ENCODE results near the gene DCLK1. TPM values are rescaled to one million over a fixed set of nuclear protein-coding genes. Genes with fewer than 3 reads are reported as not detected.
A peak's percentile ranks its signal among the peaks of the same experiment; 100 is the strongest.

Gene DCLK1
- total RNA-seq, 4 donors from 2014 or later = 3.8 to 10.0 (median 8.2) TPM

- no peak for TF ChIP-seq POLR2A (IDR thresholded peaks at IDR 0.05)
- TF ChIP-seq, protein P1, sequence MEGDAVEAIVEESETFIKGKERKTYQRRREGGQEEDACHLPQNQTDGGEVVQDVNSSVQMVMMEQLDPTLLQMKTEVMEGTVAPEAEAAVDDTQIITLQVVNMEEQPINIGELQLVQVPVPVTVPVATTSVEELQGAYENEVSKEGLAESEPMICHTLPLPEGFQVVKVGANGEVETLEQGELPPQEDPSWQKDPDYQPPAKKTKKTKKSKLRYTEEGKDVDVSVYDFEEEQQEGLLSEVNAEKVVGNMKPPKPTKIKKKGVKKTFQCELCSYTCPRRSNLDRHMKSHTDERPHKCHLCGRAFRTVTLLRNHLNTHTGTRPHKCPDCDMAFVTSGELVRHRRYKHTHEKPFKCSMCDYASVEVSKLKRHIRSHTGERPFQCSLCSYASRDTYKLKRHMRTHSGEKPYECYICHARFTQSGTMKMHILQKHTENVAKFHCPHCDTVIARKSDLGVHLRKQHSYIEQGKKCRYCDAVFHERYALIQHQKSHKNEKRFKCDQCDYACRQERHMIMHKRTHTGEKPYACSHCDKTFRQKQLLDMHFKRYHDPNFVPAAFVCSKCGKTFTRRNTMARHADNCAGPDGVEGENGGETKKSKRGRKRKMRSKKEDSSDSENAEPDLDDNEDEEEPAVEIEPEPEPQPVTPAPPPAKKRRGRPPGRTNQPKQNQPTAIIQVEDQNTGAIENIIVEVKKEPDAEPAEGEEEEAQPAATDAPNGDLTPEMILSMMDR (IDR thresholded peaks at IDR 0.05 in 4 of 5, conservative IDR thresholded peaks at IDR 0.05 in 1 of 5) = no peak
- ATAC-seq (peak; percentile 72 to 75), DNase-seq (peak; percentile 23 to 63)
- no peaks in the 10 kb centered on the region for H3K27me3 ChIP-seq
- peaks cover 8 to 9% of the 10 kb centered on the region in 2 donors for H3K4me1 ChIP-seq
- H3K27ac ChIP-seq = peak overlapping the region in 2 of 4 donors; percentile 41 to 48
- intact Hi-C loops (cut with DNase I; ENCODE audit: low total_unique reads) (loop anchor here (10.0 kb wide), 1 partner anchor 55 kb away; no protein-coding TSS in a partner anchor), in situ Hi-C loops (cut with MboI; ENCODE audit: low sequenced_read_pairs in 4 of 4) (loop anchor here in 1 of 4 donors (10.0 kb wide), 1 partner anchor 225 kb away; no protein-coding TSS in a partner anchor)
- H3K9me3 ChIP-seq = no peaks in the 10 kb centered on the region
- no peak overlapping the region for H3K4me3 ChIP-seq
- H3K36me3 ChIP-seq = no peaks in the 10 kb centered on the region
Measured at GRCh38 chr13:35729926-35730627, 401.1 kb downstream of the DCLK1 start.

GRCh38 chr13:35727881-35728280, 403.3 kb downstream of the DCLK1 start:
- Histone ChIP-seq H3K4me3 (no peak overlapping the region), H3K36me3 (no peaks in the 10 kb centered on the region), H3K27me3 (no peaks in the 10 kb centered on the region), H3K9me3 (no peaks in the 10 kb centered on the region), H3K27ac (no peak overlapping the region), H3K4me1 (peaks cover 13 to 15% of the 10 kb centered on the region in 2 donors)
- in situ Hi-C loops (cut with MboI; ENCODE audit: low sequenced_read_pairs in 4 of 4) (loop anchor here in 1 of 4 donors (10.0 kb wide), 1 partner anchor 227 kb away; no protein-coding TSS in a partner anchor), intact Hi-C loops (cut with DNase I; ENCODE audit: low total_unique reads) (loop anchor here (10.0 kb wide), 1 partner anchor 57 kb away; no protein-coding TSS in a partner anchor)
- TF ChIP-seq POLR2A (IDR thresholded peaks at IDR 0.05) = no peak
- TF ChIP-seq, protein P1 (IDR thresholded peaks at IDR 0.05 in 4 of 5, conservative IDR thresholded peaks at IDR 0.05 in 1 of 5) = no peak
- no peak for ATAC-seq
- no peak for DNase-seq

GRCh38 chr13:35724446-35724845, 406.7 kb downstream of the DCLK1 start:
- no peaks in the 10 kb centered on the region for H3K27me3 ChIP-seq
- in situ Hi-C loops (cut with MboI; ENCODE audit: low sequenced_read_pairs in 4 of 4) (loop anchor here in 2 of 4 donors (10.0 to 25.0 kb wide), 2 partner anchors 230 to 512 kb away; no protein-coding TSS in a partner anchor), intact Hi-C loops (cut with DNase I; ENCODE audit: low total_unique reads) (loop anchor here (5.0 to 10.0 kb wide), 2 partner anchors 60 to 228 kb away; no protein-coding TSS in a partner anchor)
- H3K27ac ChIP-seq = peak overlapping the region; percentile 48 to 72 (median 58)
- no peaks in the 10 kb centered on the region for H3K36me3 ChIP-seq
- H3K4me3 ChIP-seq = no peak overlapping the region
- no peak for TF ChIP-seq POLR2A (IDR thresholded peaks at IDR 0.05)
- TF ChIP-seq, protein P1 (IDR thresholded peaks at IDR 0.05 in 4 of 5, conservative IDR thresholded peaks at IDR 0.05 in 1 of 5) = no peak
- peaks cover 19 to 20% of the 10 kb centered on the region in 2 donors for H3K4me1 ChIP-seq
- DNase-seq (no peak), ATAC-seq (no peak)
- no peaks in the 10 kb centered on the region for H3K9me3 ChIP-seq

DNA sequence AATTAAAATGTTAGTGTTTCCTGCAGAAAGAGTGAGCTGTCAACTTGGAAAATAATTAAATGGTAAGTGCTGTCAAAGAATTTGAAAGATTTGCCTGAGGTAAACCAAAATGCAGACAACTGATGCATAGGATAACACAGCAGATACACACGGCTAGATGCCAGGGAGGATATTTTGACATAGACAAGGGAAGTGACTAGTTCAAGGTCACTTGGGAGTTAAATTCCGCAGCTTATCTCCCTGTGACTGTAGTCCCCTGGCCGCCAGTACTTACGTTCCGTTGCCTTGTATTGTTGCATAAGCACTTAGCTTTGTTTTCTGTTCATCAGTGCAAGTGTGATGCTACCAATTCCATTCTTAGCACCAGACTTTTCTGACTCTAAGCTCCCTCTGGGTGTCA, 407.4 kb downstream of the DCLK1 start:
- in situ Hi-C loops (cut with MboI; ENCODE audit: low sequenced_read_pairs in 4 of 4) (loop anchor here in 2 of 4 donors (10.0 to 25.0 kb wide), 2 partner anchors 231 to 512 kb away; no protein-coding TSS in a partner anchor), intact Hi-C loops (cut with DNase I; ENCODE audit: low total_unique reads) (loop anchor here (5.0 to 10.0 kb wide), 2 partner anchors 61 to 228 kb away; no protein-coding TSS in a partner anchor)
- Histone ChIP-seq H3K27ac (peak overlapping the region; percentile 48 to 72 (median 58)), H3K4me3 (no peak overlapping the region), H3K36me3 (no peaks in the 10 kb centered on the region), H3K4me1 (peaks cover 19 to 20% of the 10 kb centered on the region in 2 donors), H3K9me3 (no peaks in the 10 kb centered on the region), H3K27me3 (no peaks in the 10 kb centered on the region)
- ATAC-seq = peak; percentile 38 to 47
- DNase-seq = peak in 1 of 2 donors; percentile 25
- TF ChIP-seq, protein P1 (IDR thresholded peaks at IDR 0.05 in 4 of 5, conservative IDR thresholded peaks at IDR 0.05 in 1 of 5) = no peak
- no peak for TF ChIP-seq POLR2A (IDR thresholded peaks at IDR 0.05)

All from gastrocnemius medialis (tissue), 4 donors.